Medulla oblongata (tissue), 1 donor: ENCODE results near the gene TH.
A peak's percentile ranks its signal among the peaks of the same experiment; 100 is the strongest.

Source experiments
- DNase-seq: peaks from one replicate; pipeline ENCODE4 v3.0.0-alpha.2; 2015; ENCODE audit errors: extremely low spot score

The TH gene

DNA sequence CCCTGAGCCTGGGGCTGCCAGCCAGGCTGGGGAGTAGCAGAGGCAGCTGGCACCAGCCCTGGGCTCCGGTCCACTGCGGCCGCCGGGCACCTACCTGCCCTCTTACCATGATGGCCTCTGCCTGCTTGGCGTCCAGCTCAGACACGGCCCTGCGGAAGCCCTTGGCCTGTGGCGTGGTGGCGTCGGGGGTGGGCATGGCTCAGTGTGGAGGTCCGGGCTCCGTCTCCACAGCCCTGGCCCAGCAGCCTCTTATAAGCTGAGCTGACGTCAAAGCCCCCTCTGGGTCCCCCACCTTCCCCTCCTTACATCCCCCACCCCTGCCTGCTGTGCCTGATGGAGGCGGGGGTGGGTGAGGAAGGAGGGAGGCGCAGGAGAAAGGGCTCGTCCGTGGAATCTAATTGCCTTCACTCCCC lies at the start of gene TH:
TH (minus strand) TSS at position 225 of the 413 bp plus-strand sequence; CDS start at position 196, 29 bp downstream.
- no peak for DNase-seq

DNA sequence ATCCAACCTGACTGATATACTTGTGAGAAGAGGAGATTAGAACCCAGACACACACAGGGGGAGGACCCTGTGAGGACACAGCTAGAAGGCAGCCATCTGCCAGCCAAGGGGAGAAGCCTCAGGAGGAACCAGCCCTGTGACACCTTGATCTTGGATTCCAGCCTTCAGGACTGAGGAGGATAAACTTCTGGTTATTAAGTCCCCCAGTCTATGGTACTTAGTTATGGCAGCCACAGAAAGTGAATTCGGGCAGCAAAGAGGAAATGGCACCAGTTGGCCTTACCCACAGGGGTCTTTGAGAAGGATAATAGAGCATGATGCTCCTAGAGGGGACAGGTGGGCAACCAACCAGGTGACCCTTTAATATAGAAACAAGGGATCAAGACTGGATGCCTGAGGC lies 49.4 kb upstream of the TH start:
- DNase-seq, result no peak

DNA sequence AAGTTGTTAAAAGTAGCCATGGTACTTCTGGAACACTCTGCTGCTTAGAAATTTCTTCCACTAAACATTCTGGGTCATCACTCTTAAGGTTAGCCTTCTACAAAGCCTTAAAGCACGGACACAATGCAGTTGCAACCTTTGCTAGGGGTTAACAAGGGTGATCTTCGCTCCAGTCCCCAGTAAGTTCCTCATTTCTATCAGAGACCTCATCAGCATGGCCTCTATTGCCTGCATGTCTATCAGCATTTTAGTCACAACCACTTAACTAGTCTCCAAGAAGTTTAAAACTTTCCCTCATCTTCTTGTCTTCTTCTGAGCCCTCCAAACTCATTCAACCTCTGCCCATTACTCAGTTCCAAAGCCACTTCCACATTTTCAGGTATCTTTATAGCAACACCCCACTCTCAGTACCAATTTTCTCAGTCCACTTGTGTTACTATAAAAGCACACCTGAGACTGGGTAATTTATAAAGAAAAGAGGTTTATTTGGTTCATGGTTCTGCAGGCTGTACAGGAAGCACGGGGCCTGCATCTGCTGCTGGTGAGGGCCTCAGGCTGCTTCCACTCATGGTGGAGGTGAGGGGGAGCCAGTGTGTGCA lies 48.7 kb upstream of the TH start:
- DNase-seq, result no peak

DNA sequence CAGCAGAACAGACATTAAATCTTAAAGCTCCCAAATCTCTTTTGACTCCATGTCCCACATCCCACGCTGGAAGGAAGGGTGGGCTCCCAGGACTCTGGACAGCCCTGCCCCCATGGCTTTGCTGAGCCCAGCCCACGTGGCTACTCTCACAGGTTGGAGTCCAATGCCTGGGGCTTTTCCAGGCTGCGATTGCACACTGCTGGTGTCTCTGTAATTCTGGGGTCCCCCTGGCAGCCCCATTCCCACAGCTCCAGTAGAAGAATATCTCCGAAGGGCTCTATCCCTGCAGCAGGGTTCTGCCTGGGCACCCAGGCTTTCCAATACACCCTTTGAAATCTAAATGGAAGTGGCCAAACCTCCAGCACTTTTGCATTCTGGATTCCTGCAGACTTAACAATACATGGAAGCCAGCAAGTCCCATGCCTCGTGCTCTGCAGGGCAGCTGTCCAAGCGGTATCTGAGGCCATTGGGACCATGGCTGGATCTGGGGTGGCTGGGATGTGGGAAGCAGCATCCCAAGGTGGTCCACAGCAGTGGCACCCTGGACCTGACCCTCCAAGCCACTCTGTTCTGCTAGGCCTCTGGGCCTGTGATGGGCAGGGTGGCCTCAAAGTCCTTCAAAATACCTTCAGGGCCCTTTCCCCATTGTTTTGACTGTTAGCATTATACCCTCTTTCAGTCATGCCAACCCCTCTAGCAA lies 47.9 kb upstream of the TH start:
- DNase-seq, result no peak

DNA sequence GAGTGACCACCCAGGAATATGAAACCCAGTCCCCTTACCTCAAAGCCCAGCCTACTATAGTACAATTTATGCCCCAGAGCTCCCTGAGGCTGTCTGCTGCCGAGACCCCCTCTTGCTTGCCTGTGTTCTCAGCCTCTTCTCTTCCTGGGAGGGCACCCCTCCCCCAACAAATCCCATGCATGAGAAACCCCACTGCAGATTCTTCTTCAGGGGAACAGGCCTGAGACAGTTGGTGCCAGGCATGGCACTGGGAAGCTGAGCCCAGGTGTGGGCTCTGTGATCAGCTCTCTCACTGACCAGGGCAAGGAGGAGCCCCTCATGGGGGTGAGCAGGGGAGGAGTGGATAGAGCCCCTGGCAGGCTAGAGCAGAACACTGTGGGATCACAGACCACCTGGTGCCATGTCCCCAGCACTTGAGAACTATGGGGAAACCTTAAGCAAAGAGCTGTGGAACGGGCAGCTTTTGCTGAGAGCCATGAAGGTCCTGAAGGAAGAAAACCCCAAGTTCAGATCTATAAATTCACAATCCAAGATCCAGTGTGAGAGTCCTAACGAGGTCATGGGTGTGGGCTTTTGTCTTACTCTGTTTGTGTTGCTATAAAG lies 46.5 kb upstream of the TH start:
- DNase-seq, result no peak

DNA sequence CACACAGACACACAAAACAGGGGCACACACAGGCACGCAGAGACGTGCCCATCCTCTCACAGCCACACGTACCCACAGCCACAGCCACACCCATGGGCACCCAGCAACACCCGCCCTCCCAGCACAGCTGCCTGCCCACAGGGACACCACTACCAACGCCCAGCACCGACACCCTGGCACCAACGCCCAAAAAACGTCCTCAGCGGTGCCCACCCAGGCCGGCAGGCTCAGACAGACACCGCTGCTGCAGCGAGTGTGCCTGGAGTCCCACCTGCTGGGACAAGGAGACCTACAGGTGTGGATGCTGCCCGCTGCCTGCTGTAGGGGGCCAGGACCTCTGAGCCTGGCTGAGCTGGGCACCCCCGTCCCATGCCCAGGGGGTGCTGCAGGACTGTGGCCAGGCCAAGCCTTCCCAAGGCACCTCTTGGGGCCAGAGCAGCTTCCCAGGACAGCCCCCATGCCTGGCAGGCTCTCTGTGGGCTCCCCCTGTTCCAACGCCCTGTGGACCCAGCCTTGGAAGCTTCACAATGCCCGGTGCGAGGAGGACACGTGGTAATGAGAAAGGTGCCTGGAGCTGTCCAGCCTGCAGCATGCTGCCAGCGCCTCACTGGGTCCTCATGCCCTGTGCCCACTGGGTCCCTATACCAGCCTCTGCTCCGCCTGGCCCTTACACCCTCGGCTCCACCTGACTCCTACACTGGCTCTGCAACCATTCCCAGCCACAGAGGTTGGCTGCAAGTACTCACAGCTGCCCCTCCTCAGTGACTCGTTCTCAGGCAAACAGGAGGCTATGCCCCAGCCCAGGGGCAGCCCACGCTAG lies 45.8 kb upstream of the TH start:
- no peak for DNase-seq

DNA sequence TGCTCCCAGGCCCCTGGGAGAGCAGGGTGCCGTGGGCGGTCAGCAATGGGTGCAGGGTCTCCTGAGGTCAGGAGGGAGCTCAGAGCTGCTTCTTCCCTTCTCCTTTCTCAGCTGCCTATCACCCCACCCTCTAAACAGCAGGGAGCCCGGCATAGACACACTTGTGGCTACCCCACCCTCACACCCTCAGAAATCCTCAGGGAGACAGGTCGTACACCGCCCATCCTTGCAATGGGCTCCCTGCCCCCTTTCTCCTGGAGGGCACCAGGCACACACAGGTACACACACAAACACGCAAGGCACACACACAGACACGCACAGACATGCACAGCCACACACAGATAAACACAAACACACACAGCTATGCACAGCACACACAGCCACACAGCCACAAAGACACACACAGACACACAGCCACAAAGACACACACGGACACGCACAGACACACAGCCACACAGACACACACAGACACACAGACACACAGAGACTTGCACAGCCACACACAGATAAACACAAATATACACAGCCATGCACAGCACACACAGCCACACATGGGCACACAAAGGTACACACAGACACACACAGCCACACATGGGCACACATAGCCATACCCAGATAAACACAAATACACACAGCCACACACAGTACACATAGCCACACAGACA lies 44.9 kb upstream of the TH start:
- DNase-seq, result no peak

DNA sequence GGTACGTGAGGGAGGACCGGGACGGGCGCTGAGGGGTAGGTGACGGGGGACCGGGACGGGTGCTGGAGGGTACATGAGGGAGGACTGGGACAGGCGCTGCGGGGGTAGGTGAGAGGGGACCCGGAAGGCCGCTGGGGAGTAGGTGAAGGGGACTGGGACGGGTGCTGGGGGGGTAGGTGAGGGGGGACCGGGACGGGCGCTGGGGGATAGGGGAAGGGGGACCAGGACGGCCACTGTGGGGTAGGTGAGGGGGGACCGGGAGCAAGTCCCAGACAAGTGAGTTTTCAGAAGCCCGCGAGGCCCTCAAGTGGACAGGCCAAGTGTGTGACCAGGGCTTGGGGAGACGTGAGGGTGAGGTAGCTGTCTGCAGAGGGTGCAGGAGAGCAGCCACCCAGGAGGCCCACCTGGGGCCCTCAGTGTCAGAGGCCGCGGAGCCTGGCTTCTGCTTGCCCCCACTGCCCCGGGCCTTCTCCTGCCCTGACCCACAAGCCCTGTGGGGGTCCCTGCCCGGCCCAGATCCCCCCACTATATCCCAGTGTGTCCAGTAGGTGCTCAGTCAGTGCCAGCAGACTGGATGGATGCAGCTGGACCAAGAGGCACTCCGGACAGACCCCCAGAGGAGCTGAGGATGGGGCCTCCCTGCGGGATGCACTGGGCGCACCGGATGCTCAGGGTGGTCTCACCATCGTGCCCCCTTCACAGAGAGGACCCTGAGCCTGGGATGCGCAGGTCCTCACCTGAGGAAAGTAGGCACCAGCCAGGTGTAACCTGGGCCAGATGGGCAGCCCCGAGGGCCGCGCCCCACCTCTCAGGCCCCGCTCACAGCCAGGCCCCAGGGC lies 44.2 kb upstream of the TH start:
- DNase-seq, result no peak

DNA sequence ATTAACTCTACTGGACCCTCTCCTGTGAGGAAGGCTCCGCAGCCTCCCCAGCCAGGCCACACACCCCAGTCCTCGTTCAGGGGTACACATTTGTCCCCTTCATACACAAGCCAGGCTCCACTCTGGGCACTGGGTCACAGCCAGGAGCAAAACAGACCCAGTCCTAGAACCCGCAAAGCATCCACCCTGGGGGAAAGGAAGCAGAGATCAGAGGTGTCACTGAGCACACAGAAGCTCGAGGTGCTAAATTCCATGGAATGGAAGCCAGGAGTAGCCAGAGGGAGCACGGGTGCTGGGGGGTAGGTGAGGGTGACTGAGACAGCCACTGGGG lies 43.6 kb upstream of the TH start:
- no peak for DNase-seq

DNA sequence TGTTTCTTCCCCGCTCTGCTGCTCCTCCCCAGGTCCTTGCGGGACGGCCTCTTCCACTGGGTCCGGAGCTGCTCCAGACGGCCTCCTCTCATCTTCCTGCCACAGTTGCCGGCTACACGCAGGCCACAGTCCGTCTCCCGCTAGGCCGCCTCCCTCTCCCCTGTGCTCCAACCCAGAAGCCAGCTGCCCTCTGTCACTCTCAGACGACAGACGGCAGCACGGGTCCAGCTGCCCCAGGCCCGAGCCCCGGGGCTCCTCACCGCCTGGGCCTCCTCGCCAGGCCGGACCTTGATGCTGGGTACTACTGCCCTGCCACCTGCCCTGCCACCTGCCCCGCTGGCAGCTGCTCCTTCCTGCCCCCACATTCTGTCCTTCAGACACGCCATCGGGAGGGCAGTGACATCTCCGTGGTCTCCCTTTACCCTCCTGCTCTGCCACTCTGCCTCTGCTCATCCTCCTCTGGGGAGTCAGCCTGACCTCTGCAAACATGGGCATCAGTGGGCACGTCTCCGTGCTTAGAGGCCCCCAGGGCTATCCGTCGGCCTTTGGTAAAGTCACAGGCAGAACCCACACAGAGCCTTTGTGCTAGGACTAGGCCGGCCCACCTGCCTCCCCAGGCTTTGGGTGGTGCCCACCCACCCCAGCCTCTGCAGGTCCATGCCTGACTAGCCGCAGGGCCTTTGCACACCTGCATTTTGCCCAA lies 43.1 kb upstream of the TH start:
- DNase-seq, result no peak

DNA sequence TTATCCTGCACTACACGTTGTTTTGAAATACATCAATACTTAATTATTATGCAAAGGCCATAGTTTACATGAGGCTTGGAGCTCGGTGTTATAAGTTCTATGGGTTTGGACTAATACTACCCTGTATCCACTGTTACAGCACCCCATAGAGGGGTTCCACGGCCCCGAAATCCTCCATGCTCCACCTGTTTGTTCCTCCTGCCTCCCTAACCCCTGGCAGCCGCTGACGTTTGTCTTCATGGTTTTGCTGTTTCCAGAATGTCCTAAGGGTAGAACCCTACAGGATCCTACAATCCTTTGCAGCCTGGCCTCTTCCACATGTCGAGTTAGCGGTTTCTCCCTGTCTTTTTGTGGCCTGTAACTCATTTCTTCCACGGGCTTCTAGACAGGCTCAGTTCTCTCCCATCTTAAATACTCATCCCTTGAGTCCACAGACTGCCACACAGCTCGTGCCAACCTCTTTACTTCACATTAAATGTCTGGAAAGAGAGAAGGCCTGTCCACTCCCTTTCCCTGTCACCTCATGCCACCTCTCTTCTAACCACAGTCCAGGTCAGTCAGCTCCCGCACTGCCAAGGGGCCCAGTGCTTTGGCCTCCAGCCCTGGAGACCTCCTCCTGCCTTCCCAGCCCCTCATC lies 42.4 kb upstream of the TH start:
- no peak for DNase-seq

DNA sequence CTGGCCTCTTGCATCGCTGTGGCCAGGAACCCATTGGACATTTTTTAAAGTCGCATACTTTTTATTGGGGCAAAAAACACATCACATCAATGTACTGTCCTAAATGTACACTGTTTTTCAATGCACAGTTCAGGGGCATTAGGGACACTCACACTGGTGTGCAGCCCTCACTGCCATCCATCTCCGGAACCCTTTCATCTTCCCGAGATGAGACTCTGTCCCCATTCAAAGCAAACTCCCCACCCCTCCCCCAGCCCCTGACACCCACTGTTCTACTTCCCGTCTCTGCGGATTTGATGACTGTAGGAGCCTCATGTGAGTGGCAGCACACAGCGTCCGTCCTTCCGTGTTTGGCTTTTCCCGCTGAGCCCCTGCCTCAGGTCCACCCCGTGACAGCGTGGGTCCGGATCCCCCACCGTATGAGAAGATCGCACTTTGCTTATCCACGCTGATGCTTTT lies 41.8 kb upstream of the TH start:
- DNase-seq, result peak; percentile 37

DNA sequence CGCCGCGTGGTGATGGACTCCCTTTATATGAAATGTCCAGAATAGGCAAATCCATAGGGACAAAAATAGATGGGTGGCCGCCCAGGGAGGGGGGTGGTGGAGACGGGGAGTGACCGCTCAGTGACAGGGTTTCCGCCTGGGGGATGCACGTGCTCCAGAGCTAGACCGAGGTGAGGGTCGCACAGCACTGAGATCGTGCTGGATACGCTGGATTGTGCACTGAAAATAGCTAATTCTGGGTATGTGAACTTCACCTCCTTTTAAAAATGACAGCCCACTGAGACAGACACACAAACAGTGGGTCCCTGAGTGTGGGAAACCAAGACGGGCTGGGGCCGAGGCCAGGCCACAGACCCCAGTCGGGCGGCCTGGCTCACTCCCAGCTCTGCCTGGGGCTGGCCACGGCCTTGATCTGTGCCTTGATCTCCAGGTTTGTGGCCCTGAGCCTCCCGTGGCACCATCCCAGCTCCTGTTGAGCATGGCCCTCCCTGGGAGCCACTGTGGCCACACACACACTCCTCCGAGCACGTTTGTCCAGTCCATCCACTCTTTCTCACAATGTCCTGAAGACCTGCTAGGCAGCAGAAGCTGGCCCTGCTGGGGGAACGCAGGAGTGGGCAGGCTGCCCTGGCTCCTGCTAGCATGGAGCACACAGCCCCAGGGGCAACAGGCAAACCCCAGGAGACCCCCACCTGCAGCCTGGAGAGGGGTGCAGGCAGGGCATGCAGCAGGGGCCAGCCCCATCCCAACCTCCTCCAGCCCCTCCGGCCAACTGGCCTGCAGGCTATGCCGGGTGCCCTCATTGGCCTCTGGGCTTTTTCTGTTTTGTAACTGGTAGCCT lies 41.0 kb upstream of the TH start:
- no peak for DNase-seq

DNA sequence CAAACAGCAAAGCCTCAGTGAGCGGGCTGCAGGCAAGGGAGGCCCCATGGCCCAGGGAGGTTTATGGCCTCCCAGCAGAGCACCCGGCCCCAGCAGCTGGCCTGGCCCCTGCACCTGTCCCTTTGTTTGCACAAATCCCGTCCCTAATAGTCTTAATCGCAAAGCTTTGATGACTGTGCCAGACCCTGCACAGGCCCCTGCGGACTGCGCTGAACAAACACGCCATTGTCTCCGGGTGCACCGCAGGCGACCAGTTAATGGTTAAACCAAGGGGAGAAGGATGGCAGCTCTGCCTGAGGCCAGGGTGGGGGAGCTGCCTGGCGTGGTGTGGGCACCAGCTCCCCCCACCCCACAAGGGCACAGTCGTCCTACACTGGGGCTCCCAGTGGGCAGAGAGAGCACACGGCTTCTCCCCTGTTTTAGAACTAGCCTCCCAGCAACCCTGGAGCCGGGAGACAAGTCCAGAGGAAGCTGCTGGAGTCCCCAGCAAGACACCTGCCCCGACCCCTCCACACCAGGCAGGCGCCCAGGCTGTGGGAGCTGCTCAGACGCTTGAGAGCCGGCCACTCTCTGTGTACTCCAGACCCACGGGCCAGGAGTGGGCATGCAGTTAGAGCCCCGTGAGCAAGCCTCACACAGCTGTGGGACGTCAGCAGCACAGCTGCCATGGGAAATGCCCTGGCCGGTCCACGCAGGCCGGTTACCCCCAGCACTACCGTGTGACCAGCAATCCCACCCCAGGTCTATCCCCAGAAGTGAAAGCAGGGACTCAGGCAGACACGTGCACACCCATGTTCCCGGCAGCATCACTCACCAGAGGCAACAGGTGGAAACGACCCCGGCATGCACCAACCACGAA lies 39.7 kb upstream of the TH start:
- DNase-seq, result no peak

DNA sequence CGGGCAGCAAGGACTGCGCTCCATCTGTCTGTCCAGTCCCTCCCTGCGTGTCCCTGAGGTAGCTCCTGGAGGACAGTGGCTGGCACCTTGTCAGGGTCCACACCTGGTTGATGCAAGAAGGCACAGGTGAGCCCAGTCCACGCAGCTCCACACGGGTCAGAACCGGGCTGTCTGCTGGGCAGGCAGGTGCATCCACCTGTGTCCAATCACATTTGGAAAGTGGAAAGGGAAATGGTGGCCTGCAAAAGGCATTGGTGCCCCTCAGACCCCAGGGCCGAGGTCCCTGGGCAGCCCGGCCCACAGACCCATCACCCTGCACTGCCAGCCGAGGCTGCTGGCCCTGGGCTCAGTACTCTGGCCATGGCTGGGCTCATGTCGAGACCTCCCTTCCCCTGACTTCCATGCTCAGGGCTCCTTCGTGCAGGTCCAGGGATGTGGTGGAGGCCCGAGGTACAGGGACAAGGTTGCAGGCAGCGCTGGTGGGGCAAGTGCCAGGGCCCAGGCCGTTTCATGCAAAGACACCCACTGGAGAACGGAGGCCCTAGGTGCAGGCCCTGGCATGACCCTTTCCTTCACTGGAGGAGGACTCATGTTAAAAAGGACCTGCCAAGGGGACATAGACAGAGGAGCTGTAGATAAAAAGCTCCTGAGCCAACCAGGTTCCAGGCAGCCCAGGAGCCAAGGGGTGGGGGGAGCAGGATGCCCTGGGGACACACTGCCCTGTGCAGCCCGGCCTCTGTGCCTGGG lies 38.9 kb upstream of the TH start:
- DNase-seq, result no peak

DNA sequence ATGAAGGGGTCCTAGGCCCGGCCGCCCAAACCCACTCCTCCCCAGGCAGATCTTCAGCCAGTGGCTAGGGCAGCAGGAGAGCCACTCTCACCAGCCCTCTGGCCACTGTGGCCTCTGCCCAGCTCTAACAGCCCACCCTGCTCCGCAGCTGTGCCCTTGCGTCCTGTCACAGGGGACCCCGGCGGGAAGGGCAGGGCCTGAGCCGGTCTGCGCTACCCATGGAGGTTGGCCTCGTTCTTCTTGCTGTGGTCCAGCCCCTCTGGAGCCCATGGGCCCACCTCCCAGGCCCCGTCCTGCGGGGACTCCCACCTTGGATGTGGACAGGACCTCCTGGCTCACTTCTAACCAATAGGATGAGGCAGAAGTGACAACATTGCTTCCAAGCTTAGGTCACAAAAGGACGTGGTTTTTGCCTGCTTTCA lies 38.3 kb upstream of the TH start:
- no peak for DNase-seq

DNA sequence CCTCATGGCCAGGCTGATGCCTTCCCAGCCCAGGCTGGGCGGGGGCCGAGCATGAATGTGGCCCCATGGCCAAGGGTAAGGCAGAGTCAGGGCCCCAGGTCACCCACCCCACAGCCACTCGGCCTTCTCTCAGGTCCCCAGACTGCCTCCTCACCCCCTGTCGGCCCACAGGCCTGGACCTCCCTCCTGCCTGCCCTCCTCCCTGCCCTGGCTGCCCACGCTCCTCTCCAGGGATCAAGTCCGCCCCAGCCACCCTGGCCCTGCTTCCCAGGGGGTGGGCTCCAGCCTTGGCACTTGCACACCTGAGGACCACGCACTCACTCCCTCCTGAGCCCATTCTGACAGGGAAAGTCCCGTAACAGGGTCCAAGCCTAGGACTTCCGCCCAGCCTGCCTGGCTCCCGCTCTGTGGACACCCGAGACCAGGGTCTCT lies 37.8 kb upstream of the TH start:
- DNase-seq, result no peak
